GM19455 (cell line): Measurements from ENCODE around the gene EXOC6B.

Experiments
- ATAC-seq: cut with Tn5 transposase; IDR thresholded peaks from one replicate; pipeline ENCODE4 v1.9.1; 2021; ENCODE audit not compliant: unreplicated experiment

EXOC6B gene

GRCh38 chr2:72150861-72151356 is 674.9 kb downstream of the EXOC6B start:
- ATAC-seq, result no peak

DNA sequence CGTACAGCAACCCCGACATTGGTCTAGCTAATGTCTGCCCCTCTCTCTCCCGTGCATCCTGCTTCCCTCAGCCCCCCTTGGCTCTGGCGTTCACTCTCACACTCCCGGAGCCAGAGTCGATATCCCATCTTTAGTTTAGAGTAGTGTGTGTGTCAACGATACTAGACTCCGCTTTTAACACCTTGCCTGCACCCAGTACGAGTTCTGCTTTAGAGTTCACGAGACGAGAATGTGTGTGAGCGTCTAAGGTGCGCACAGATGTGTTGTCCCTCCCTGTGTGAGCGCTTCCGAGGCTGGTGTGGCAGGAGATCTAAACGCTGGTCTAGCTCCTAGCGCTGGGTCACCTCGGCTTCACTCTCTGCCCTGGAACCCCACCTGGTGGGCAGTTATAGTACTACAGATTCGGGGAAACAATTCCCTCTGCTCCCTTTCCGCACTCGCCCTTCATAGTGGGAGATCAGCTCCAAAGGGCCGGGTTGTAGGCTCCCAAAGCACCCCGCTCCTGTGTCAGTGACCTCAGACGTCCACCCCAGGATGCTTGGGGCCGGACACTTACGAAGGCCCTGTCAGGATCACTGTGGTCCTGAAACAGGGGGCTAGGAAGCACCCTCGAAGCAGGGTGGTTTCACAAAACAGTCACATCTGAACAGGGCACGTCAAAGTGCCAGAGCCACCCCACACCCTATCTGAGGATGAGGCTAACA is 675.5 kb downstream of the EXOC6B start:
- ATAC-seq, result no peak

DNA sequence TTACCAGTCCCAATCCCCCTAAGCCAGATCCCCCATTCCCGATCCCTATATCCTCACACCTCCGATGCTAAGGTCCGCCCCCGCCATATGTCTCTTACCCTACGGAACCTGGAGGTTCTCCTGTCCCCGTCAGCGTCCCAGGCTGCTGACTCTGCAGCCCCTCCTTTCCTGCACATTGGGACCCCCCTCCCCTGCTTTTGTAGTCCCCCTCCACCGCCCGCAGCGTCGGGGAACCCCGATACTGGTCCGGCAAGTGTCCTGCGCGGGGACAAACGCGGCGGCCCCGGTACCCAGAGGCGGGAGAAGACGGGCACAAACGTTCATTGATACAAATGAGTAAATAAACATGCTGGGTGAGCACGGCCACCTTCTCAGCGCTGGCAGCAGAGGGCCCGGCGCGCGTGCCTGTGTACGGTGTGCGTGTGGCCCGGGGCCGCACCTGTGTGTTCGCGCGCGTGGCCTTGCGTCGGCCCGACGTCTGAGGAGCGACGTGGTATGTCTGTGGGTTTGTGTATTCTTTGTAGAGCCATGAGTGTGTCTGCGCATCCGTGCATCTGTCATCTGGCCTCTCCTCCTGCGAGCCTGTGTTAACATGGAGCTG is 676.2 kb downstream of the EXOC6B start:
- ATAC-seq, result no peak

DNA sequence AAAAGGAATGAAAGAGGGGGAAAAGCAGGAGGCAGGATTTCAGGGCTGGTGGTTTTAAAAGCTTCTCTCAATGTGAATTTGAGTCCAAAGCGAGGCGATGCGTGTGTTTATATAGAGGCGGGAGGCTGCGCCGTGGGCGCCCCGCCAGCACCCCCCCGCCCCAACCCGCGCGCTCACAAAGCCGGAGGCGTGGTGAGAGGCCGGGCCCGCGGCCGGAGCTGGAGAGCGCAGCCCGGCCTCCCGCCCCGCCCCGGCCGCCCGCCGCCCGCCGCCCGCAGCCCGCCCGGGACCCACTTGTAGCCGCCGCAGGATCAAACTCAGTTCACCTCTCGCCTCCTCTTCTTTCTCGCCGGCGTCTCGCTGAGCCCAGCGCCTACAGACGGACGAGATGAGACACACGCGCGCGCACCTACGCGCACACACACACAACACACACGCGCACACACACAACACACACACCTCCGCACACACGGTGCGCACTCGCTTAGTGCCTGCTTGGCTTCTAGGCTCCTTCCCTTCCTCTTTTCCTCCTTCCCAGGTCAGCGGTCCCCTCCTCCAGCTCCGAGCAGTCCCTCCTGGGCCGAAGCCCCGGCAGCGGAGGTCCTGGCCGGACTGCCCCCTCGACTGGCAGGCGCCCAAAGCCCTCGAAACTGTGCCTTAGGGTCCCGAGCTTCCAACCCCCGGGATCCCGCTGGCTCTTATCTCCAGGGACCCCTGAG is 676.8 kb downstream of the EXOC6B start:
- ATAC-seq, result no peak

DNA sequence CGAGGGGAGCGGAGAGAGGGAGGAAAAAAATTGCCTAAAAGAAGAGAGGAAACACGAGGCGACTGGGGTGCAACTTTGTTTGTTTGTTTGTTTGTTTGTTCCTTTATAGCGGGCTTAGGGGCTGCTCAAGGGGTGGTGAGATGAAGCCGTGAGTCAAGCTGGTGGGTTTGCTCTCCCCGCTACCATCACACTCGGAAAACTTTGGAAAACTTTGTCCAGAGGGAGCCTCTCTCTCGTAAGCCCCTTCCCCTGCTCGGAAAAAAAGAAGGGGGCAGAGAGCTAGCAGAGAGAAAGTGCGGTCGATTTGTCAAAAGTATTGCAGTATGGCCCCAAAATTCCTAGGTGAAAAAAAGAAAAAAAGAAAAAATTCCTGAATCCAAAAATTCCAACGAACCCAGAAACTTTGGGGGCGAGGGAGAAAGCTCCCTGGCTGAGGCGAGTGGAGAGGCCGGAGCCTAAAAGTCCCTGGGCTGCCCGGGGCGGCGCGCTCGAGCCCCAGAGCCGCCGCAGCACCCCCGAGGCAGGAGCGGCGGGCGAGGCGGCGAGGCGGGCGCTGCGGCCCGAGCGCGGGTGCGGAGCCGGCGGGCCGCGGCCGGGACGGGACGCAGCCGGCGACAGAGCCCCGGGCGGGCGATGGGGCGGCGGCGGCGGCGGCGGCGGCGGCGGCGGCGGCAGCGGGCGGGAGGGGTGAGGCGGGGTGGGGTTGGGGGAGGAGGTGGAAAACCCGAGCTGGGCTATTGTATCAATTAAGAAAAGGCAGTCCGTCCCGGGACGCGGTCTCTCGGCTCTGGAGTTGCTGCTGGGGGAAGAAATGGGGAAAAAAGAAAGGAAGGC is 677.6 kb downstream of the EXOC6B start:
- ATAC-seq, result no peak

GRCh38 chr2:72147303-72147971 is 678.4 kb downstream of the EXOC6B start, which contains the start of gene CYP26B1:
CYP26B1 (minus strand) TSS chr2:72147862; CDS start chr2:72147834, 28 bp downstream.
- no peak for ATAC-seq

DNA sequence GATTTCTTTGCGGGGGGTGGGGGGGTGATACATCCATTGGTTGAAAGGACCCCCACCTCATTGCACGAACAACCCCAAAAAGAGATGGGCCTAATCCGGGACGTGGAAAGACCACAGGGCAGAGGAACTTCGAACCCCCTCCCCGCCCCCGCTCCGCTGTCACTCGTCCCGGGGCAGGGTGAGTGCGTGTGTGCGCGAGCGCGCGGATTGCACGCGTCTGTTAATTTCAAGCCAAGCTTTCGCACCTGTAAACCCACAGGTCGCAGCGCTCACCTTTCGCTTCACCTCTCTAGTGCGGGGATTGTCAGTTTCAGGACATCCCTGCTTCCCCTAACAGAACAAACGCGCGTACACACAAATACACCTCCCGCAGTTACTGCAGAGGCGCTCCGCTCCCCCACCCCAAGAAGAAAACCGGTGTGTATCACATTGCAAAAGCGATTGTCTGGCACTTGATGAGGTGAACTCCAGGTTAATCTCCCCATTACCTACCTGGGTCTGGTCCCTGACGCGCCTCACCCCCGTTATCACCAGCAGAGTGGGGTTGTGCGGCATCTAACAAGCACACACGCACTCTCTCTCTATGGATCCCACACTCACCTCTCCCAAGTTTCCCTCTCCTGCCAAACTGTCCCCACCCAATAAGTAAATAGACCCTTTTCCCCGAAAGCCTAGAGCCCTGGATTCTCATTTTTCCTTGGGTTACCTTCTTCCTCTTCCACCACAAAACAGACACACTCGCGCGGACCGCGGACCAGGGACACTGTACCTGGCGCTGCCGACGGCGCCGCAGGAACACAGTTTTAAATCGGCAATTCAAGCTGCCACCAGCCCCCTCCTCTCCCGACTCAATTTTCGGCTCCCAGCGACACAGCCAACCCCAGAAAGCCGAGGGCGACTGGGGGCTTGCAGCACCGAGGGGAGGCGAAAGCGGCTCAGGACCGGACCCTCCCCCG is 679.2 kb downstream of the EXOC6B start:
- ATAC-seq, result no peak

GRCh38 chr2:72145658-72146329 is 680.0 kb downstream of the EXOC6B start:
- ATAC-seq, result no peak

DNA sequence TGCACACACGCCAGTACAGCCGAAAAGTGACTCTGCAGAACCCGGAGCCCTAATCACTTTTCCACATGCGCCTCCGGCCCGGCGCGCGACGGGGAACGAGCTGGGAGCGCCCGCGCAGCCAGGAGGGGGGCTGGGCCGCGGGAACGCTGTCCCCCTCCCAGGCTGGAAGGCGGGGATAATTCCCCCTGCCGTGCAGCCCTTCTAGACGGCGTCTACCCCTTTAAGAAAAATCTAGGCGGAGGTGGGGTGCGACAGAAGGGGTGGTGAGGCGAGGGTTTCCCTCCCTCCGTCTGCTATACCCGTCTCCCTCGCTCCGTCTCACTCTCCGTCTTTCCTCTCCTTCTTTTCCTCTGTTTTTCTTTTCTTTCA is 680.6 kb downstream of the EXOC6B start:
- no peak for ATAC-seq

GRCh38 chr2:72144632-72145288 is 681.1 kb downstream of the EXOC6B start:
- no peak for ATAC-seq

DNA sequence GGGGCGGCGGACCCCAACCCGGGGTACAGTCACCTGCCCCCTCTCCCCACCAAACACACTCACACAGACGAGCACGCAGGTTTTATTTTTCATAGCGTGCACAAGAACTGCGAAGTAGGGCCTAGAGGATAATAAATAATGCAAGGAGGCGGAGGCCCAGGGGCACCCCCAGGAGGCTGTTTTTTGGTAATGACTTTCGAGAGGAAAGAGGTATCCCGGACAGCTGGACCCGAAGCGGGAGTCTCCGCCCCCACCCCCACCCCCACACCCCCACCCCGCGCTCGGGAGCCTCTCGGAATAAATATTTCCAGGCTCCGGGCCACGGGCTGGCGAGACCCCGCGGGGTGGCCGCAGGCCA is 681.6 kb downstream of the EXOC6B start:
- no peak for ATAC-seq

DNA sequence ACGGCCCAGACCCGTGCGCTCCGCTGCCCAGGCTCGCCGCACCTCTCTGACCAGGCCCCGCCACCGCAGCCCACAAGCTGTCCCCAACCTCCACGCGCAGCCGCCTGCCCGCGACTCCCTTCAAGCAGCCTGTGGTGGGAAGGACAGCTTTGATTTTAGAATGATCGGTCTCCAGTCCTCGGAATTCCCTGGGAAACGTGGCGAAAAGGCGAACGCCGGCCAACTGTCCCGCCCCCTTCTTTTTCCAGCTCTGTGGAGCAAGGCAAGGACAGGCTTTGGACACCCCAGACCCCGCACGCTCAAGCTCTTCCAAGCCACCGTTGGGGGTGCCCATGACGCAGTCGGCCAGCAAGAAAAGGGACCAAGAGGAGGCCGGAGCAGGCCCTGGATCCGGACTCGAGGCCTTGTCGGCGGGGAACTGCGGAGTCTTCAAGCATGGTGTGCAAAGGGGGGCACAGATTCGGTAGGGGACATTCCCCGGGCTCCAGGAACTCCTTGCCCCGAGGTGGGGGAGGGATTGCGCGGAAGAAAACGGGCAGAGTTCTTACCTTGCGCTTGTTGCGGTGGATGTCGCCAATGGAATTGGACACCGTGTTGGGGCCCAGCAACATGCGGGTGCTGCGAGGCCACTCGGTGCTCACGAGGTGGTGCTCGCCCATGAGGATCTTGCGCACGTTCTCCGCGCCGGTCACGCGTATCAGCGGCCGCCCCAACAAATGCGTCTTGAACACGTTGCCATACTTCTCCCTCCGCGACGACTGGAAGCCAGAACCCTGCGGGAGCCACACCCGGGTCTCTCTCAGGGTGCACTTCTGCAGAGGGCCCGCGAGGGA is 682.2 kb downstream of the EXOC6B start:
- ATAC-seq, result no peak

- ATAC-seq, result no peak
Observed at GRCh38 chr2:72142570-72143440, 683.0 kb downstream of the EXOC6B start.

DNA sequence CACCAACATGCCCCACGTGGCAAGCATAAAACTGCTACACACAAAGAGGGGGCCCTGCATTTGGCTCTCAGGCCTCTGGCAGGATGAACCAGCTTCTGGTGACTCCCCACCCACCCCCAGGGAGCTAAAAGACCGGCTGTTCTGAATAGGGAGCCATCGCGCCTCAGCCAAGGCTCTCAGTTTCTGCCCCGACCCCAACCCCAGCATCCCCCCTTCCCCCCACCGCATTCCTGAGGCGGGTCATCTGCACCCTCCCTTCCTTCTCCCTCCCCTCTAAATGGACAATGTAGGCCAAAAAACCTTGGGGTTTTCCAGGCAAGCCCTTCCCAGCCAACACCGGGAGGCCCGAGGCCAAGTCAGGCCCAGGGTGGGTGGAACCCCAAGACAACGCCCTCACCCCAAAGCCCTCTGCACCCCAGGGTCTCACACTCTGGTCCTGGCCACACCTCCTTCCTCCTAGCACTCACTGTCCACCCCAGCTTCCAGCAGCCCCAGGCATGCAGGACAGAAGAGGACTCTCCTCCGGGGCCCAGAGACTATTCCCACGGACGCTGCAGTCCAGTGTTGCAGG is 683.9 kb downstream of the EXOC6B start:
- ATAC-seq, result no peak

DNA sequence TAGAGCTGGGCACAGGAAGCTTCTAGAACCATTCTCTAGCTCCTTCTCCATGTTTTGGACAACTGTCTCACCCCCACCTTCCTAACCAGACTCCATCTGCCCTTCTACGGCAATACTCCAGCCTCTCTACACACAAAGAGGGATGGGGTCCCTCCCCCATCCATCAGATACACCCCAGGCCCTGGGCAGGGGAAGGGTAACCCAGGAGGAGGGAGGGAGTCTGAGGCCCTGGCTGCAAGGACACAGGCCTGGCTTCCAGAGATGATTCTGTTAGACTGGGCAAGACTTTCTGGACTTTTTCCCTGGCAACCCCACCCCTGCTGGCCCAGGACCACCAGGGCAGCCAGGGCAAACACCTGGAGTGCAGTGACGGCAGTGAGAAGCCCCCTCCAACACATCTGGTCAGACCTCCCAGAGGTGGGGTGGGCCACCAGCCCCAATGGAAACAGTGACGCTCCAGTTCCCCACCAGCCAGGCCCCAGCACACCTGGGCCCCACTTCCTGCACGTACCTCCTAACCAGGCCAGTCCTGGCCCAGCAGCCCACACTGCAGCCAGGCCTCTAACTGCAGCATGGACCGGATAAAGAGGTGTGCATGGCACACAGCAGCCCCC is 684.7 kb downstream of the EXOC6B start:
- ATAC-seq, result no peak

GRCh38 chr2:72140621-72140960 is 685.2 kb downstream of the EXOC6B start:
- no peak for ATAC-seq
